Endothelial cell of umbilical vein (primary cell): ENCODE measurements around the gene LIAS.

Source experiments
- CTCF ChIP-seq, 2 donors: IDR thresholded peaks; 1 replicate in 1 of 2; 2 replicates in 1 of 2; pipeline ENCODE4 v1.5.1; 2011; ENCODE audit warnings: low read length in 2 of 2, mild to moderate bottlenecking in 2 of 2, moderate library complexity in 2 of 2, control low read depth in 1 of 2, inconsistent platforms in 1 of 2, low read depth in 1 of 2; ENCODE audit not compliant: insufficient read depth in 1 of 2; ENCODE audit errors: extremely low read depth in 1 of 2
- FOS ChIP-seq: IDR thresholded peaks from 2 replicates; pipeline ENCODE4 v1.6.1; 2011; ENCODE audit warnings: mild to moderate bottlenecking, low read length, moderate library complexity, borderline replicate concordance; ENCODE audit not compliant: insufficient read depth
- POLR2A ChIP-seq: IDR thresholded peaks from 2 replicates; pipeline ENCODE4 v1.6.1; 2012; ENCODE audit warnings: low read depth, mild to moderate bottlenecking, control low read depth, low read length

- TF ChIP-seq CTCF (IDR thresholded peaks at IDR 0.05; ENCODE audit: extremely low read depth in 1 of 2, insufficient read depth in 1 of 2, low read depth in 1 of 2, low read length in 2 of 2), result no peak
- peak; percentile 23 for TF ChIP-seq POLR2A
- TF ChIP-seq FOS, result no peak
Measured at GRCh38 chr4:39452860-39453587, 5.8 kb upstream of the LIAS start.
